HUDEP-2 (cell line): ENCODE data around the gene GARS1.

Experiments used
- DNase-seq, 76 experiments: peaks; one replicate each; lab custom pipeline; 2025; ENCODE audit not compliant: unreplicated experiment in 76 of 76; lab: John Stamatoyannopoulos, UW

Gene GARS1

DNA sequence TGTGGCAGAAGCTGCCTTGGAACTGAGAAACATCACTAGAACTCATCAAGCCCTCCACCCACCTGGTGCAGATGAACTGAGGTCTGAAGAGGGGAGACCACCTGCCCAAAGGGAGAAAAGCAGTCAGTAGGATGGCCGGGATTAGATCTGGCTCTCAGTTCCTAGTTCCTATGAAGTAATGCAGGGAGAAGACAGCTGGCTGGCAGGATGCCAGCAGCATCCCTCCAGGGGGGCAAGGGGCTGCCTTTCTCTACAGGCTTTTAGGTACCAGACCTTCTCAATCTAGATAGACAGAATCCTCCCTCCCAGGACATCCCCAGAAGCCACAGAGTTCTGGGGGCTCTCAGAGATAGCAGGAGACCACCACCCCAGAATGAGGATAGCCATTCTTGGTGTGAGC is 79.7 kb downstream of the GARS1 start:
- no peak for DNase-seq

DNA sequence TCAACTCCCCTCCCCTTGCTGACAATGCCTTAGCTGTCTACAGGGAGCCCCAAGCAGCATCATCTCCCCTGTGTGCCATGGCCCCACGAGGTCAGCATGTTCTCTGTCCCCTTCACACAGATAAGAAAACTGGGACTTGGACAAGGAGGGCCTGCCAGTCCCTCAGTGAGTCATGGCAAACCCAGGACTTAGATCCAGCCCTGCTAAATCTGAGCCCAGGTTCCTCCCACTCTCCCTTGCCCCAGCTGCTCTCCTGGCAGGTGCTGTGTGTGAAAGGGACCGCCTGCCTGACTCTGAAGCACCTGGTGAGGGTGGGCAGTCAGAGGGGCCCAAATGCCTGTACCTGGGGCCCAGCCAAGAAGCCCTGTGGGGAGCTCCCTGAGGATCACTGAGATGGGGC is 80.2 kb downstream of the GARS1 start:
- no peak for DNase-seq

DNA sequence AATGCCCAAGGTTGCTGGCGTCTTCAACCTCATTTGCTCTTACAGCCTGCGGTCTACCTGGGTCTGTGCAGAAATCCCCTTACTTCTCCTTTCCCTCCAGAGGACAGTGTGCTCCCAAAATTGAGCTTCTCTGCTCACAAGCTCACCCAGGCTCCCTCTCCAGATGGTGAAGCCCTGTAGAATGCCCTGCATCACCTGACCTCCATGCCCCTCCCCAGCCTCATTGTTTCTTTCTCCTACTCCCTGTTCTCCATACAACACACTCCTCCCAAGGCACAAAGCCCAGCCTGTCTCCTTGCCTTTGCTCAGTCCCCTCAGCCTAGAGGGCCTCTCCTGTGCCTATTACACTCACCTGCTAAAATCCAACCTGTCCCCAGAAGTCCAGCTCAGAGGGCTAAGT is 84.1 kb downstream of the GARS1 start:
- no peak for DNase-seq

DNA sequence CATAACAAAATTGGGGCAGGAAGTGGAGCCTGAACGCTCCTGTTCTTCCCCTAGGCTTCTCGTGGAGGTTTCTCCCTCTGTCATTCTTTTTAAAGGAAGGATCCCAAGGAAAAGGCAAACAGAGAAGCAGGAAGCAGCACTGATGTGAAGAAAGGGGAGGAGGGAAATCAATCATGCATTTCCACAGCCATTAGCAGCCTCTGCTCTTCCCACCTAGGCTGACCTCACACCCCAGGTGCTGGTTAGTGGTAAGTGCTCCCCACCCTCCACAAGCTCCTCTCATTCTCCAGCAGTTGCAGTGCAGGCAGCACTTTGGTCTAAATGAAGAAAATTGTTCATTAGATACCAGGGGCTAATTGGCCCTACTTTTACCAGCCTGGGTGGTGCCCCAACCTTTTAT is 85.0 kb downstream of the GARS1 start:
- no peak for DNase-seq

DNA sequence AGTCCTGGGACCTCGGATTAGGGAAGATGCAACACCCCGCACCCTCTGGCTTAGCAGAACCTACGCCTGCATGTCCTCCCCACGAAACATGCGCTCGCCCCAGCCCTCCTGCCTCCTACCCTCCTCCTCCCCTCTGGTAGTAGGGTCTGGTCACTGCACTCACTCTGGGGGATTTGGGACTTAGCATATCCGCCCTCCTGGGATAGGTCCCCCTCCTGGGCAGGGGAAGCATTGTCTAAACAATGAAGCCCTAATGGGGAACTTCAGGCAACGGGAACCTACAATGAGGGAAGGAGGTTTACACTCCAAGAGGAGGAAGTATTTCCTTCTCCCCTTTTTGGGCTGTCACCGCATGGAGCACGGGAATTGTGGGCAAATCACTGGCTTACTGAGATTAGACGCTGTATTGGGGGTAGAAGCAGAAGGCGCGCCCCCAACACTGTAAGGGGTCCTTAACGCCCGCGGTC is 86.7 kb downstream of the GARS1 start:
- DNase-seq: no peak

DNA sequence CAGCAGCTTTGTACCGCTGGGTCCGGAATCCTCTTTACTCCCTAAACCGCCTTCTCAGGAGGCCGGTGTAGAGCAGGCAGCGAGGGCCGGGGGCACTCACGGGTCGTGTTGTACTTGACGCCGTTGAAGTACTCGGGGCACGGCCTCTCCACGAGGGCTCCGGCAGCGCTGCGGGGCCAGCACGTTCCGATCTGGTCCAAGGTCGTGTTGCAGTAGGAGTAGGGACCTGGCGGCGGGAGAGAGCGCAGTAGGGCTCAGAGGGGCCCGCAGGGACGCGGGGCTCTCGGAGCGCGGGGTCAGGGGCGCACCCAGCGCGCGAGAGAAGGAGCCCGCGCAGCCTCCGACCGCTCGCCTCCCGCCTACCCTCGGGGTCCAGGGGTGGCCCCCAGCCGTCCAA is 87.1 kb downstream of the GARS1 start:
- no peak for DNase-seq

DNA sequence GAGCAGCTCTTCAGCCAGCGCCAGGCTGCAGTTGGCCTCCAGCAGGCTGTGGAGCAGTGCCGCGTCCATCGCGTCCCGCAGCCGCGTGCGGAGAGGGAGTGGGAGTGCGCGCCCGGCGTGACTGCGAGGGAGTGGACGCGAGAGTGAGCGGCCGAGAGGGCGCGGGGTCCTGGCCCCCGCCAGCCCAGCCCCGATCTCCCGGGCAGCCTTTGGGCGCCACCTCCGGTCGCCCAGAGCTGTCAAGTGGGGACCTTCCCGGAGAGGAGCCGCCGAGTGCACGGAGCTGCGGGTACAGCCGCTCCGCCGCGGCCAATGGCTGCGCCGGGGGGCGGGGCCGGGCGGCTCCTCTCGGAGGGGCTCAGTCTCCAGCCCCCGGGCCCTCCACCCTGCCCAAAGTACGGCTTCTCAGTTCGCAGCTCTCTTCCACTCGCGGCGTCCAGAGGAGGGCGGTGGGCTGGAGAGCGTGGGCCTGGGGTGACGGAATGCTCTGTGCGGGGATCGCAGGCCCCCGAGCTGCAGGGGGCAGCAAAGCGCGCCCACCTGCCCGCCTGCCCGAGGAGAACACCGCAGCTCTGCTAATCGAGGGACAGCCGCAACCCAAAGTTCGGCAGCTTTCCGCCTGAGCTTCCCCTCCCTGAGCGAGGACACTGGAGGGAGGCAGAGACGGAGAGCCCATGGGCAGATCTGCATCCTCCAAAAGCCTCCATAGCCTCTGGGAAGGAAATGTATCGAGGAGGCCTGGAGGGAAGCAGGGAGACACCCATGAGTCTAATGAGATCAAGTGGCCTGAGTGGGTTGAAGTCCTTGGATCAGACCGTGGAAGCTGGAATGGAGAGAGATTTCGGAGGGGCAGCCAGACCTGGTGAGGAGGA is 87.8 kb downstream of the GARS1 start, which contains the start of gene CRHR2:
Gene CRHR2, minus strand, starts transcription at position 245 of the 872 bp plus-strand sequence. Its CDS starts 176 bp downstream, at position 69.
- no peak for DNase-seq

DNA sequence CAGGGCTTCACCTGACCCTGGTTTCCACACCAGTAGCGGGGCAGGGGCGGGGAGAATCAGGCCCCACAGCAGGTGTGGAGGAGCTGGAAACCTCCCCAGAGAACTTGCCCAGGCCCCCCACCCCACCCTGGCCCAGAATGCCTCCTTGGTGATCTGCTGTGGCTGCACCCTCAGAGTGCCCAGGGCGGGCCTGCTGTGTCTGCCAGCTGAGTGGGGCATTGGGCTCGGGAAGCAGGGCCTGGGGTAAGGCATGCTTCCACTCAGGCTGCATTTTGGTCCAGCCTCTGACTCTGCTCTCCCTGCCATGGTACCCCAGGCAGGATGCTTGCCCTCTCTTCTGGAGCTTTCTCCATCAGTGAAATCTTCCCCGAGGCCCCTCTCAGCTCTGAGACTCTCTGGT is 88.6 kb downstream of the GARS1 start:
- no peak for DNase-seq
